Measurements from ENCODE around the gene FAM193A. TPM values are rescaled to one million over a fixed set of nuclear protein-coding genes. Genes with fewer than 3 reads are reported as not detected.
A peak's percentile ranks its signal among the peaks of the same experiment; 100 is the strongest.

The FAM193A gene
- 10 to 100 TPM; 28.4 to 30.0 TPM for total RNA-seq
- polyA plus RNA-seq (2013, experiment 1 of 2): 19.1 TPM
- polyA plus RNA-seq (2013, experiment 2 of 2): 21.9 TPM
- total RNA-seq: 20.1 to 116 (median 43.9) reads per million in 172 experiments

DNA sequence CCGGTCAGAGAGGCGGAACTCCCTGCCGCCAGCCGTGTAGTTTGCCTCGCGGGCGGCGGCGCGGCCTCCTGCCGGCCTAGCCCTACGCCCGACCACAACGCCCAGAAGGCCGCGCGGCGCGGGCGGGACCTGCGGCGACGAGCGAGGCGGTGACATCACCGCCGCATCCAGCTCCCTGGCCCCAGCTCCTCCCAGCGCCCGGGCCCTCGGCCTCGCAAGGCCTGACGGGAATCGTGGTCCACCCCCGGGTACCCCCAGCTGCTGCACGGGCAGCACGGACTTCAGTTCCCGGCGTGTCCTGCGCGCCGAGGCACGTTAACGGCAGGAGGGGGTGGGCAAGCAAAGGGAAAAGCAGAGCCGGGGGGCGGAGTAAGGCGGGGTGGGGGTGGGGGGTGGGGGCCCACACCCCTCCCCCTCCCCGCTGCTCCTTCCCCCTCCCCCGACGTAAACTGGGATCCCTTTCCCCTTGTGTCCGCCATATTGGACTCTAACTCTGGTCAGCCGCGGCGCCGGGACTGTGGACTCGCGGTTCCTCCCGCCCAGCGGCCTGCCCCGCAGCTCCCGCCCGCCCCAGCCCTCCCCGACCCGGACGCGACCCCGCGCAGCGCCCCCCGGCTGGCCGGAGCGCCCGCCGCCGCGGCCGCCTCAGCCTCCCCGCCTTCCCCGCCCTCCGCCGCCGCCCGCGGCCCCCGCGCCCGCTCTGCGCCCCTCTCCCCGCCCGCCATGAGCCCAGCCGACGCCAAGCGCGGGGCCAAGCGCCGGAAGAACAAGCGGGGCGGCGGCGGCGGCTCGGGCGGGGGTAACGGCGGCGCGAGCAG, at the start of gene FAM193A:
TSS of gene FAM193A (plus strand) at position 455 of the 818 bp plus-strand sequence. CDS start at position 724, 269 bp downstream.
- ChIA-PET CTCF (interaction anchor here (1.5 to 1.9 kb wide), 2 partner anchors 66 to 124 kb away, joined by 5 read pairs; no protein-coding TSS in a partner anchor), POLR2A (interaction anchor here (0.6 to 2.6 kb wide), 17 partner anchors 11 to 757 kb away, joined by 3 to 48 read pairs (median 3); partner anchors contain the start of genes CFAP99, GRK4, HAUS3 and MXD4)
- Histone ChIP-seq H3K4me1 (ENCODE audit: insufficient read depth, low read length) (peaks cover 43% of the 10 kb centered on the region), H3K4me3 (ENCODE audit: low read length) (peak within 1 kb of the TSS; percentile 61), H3K9me3 (ENCODE audit: control insufficient read depth in 1 of 2, insufficient read depth in 1 of 2, low read length in 2 of 2) (no peaks in the 10 kb centered on the region), H3K36me3 (ENCODE audit: insufficient read depth, low read length) (peaks cover 2% of the 10 kb centered on the region), H3K27me3 (ENCODE audit: control insufficient read depth in 1 of 2, insufficient read depth in 2 of 2, low read length in 2 of 2) (no peaks in the 10 kb centered on the region), H3K27ac (ENCODE audit: low read depth in 1 of 2, low read length in 2 of 2) (peak within 1 kb of the TSS; percentile 26 to 70)
- Mint-ChIP-seq H3K27me3 (no peaks in the 10 kb centered on the region), H3K36me3 (ENCODE audit: low read depth) (peaks cover 5% of the 10 kb centered on the region), H3K9me3 (no peaks in the 10 kb centered on the region), H3K4me3 (peak within 1 kb of the TSS; percentile 95), H3K27ac (peak within 1 kb of the TSS; percentile 89), H3K4me1 (ENCODE audit: low read depth) (peaks cover 20% of the 10 kb centered on the region)
- no peak for TF ChIP-seq CTCF (IDR thresholded peaks at IDR 0.05)
- ATAC-seq (ENCODE audit: poor library complexity) (peak; percentile 95), DNase-seq (peak; percentile 96 to 100 (median 98))
- intact Hi-C loops (cut with DNase I, micrococcal nuclease): loop anchor here (1.0 to 10.0 kb wide), 14 partner anchors 67 to 998 kb away; partner anchors contain the start of genes HAUS3 (in 2 of the 2), POLN (in 2 of the 2), RNF4 (in 2 of the 2) and ADD1 (in 1 of the 2)

DNA sequence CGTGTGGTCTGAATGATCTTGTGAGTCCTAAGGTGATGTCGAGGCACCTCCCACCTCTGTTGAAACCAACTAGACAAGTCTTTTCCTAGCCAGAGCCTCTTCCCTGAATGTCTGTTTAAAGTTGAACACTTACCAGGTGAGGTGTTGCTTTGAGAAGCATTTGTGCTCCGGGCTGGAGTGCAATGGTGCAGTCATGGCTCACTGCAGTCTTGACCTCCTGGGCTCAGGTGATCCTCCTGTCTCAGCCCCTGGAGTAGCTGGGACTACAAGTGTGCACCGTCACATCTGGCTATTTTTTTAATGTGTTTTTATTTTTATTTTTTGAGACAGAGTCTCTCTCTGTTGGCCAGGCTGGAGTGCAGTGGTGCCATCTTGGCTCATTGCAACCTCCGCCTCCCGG, 49.5 kb upstream of the FAM193A start:
- Histone ChIP-seq H3K4me3 (ENCODE audit: low read length) (no peak overlapping the region), H3K27me3 (ENCODE audit: control insufficient read depth in 1 of 2, insufficient read depth in 2 of 2, low read length in 2 of 2) (no peaks in the 10 kb centered on the region), H3K27ac (ENCODE audit: low read depth in 1 of 2, low read length in 2 of 2) (no peak overlapping the region), H3K9me3 (ENCODE audit: control insufficient read depth in 1 of 2, insufficient read depth in 1 of 2, low read length in 2 of 2) (no peaks in the 10 kb centered on the region), H3K4me1 (ENCODE audit: insufficient read depth, low read length) (peaks cover 76% of the 10 kb centered on the region), H3K36me3 (ENCODE audit: insufficient read depth, low read length) (peaks cover 43% of the 10 kb centered on the region)
- ChIA-PET POLR2A (interaction anchor here (2.8 kb wide), 1 partner anchor 18 kb away, joined by 12 read pairs; the partner anchor contains the start of gene RNF4), CTCF (interaction anchor here (1.2 to 3.1 kb wide), 2 partner anchors 16 to 24 kb away, joined by 3 to 9 read pairs; no protein-coding TSS in a partner anchor)
- Mint-ChIP-seq H3K27ac (peak overlapping the region; percentile 75), H3K9me3 (no peaks in the 10 kb centered on the region), H3K36me3 (ENCODE audit: low read depth) (peaks cover 41% of the 10 kb centered on the region), H3K27me3 (no peaks in the 10 kb centered on the region), H3K4me1 (ENCODE audit: low read depth) (peaks cover 68% of the 10 kb centered on the region), H3K4me3 (no peak overlapping the region)
- no peak for ATAC-seq (ENCODE audit: poor library complexity)
- TF ChIP-seq CTCF (IDR thresholded peaks at IDR 0.05): no peak
- DNase-seq: no peak
- intact Hi-C loops (cut with DNase I, micrococcal nuclease): no loop called here

GRCh38 chr4:2487632-2488031, 48.8 kb upstream of the FAM193A start:
- Mint-ChIP-seq H3K4me1 (ENCODE audit: low read depth) (peaks cover 64% of the 10 kb centered on the region), H3K36me3 (ENCODE audit: low read depth) (peaks cover 45% of the 10 kb centered on the region)

More at GRCh38 chr4:2487632-2488031, 48.8 kb upstream of the FAM193A start:
- DNase-seq: peak in 2 of 14 experiments; percentile 38 to 53
- ChIA-PET CTCF (interaction anchor here (1.2 to 3.1 kb wide), 2 partner anchors 17 to 25 kb away, joined by 3 to 9 read pairs; no protein-coding TSS in a partner anchor), POLR2A (interaction anchor here (2.8 kb wide), 1 partner anchor 19 kb away, joined by 12 read pairs; the partner anchor contains the start of gene RNF4)
- ATAC-seq (ENCODE audit: poor library complexity): no peak
- H3K4me3 ChIP-seq (ENCODE audit: low read length): no peak overlapping the region
- intact Hi-C loops (cut with DNase I, micrococcal nuclease): no loop called here
- TF ChIP-seq CTCF (IDR thresholded peaks at IDR 0.05): no peak
- peaks cover 47% of the 10 kb centered on the region for H3K36me3 ChIP-seq (ENCODE audit: insufficient read depth, low read length)
- H3K27me3 ChIP-seq (ENCODE audit: control insufficient read depth in 1 of 2, insufficient read depth in 2 of 2, low read length in 2 of 2): no peaks in the 10 kb centered on the region
- no peak overlapping the region for H3K27ac ChIP-seq (ENCODE audit: low read depth in 1 of 2, low read length in 2 of 2)
- no peaks in the 10 kb centered on the region for H3K27me3 Mint-ChIP-seq
- no peaks in the 10 kb centered on the region for H3K9me3 ChIP-seq (ENCODE audit: control insufficient read depth in 1 of 2, insufficient read depth in 1 of 2, low read length in 2 of 2)
- H3K27ac Mint-ChIP-seq: no peak overlapping the region
- H3K9me3 Mint-ChIP-seq: no peaks in the 10 kb centered on the region
- H3K4me1 ChIP-seq (ENCODE audit: insufficient read depth, low read length): peaks cover 72% of the 10 kb centered on the region
- H3K4me3 Mint-ChIP-seq: no peak overlapping the region

All from CD4-positive, alpha-beta T cell (primary cell).